Hypothalamus (tissue), 51 donors: ENCODE results near the gene RASGRF2.

Source experiments
- DNase-seq, 51 donors: peaks; one replicate each; lab custom pipeline; 2025; lab: John Stamatoyannopoulos, UW

RASGRF2 gene

GRCh38 chr5:80978772-80979317 is 18.7 kb downstream of the RASGRF2 start:
- no peak for DNase-seq

- DNase-seq: no peak
These were observed 21.9 kb downstream of the RASGRF2 start for GRCh38 chr5:80982093-80982492.

GRCh38 chr5:80985600-80986228 is 25.6 kb downstream of the RASGRF2 start:
- DNase-seq: no peak

GRCh38 chr5:80986382-80986781 is 26.2 kb downstream of the RASGRF2 start:
- no peak for DNase-seq

GRCh38 chr5:80987078-80987766 is 27.1 kb downstream of the RASGRF2 start:
- DNase-seq: peak in 1 of 51 donors; percentile 19

- no peak for DNase-seq
These were observed 28.3 kb downstream of the RASGRF2 start for GRCh38 chr5:80988419-80988935.

GRCh38 chr5:80989883-80990282 is 29.7 kb downstream of the RASGRF2 start:
- DNase-seq: no peak

- DNase-seq: no peak
These were observed 30.4 kb downstream of the RASGRF2 start for GRCh38 chr5:80990527-80990926.

GRCh38 chr5:80990971-80991370 is 30.8 kb downstream of the RASGRF2 start:
- DNase-seq: no peak

GRCh38 chr5:80995908-80996307 is 35.7 kb downstream of the RASGRF2 start:
- DNase-seq: no peak

GRCh38 chr5:80998590-80998979 is 38.4 kb downstream of the RASGRF2 start:
- DNase-seq: no peak

- DNase-seq: no peak
These were observed 43.7 kb downstream of the RASGRF2 start for GRCh38 chr5:81003811-81004386.

- no peak for DNase-seq
These were observed 45.5 kb downstream of the RASGRF2 start for GRCh38 chr5:81005708-81006107.

GRCh38 chr5:81006231-81006630 is 46.1 kb downstream of the RASGRF2 start:
- DNase-seq: no peak

- DNase-seq: no peak
These were observed 46.9 kb downstream of the RASGRF2 start for GRCh38 chr5:81006947-81007636.

GRCh38 chr5:81007637-81008027 is 47.5 kb downstream of the RASGRF2 start:
- no peak for DNase-seq

- no peak for DNase-seq
These were observed 50.4 kb downstream of the RASGRF2 start for GRCh38 chr5:81010336-81011169.

GRCh38 chr5:81014348-81014747 is 54.2 kb downstream of the RASGRF2 start:
- DNase-seq: no peak

- no peak for DNase-seq
These were observed 56.0 kb downstream of the RASGRF2 start for GRCh38 chr5:81016116-81016515.

GRCh38 chr5:81017320-81017719 is 57.2 kb downstream of the RASGRF2 start:
- DNase-seq: no peak
